GM23338 (cell line): ENCODE measurements around the gene DNAJC6. TPM values are rescaled to one million over a fixed set of nuclear protein-coding genes. Genes with fewer than 3 reads are reported as not detected.

Source experiments
- ATAC-seq: fragments of 200-7000 bp; cut with Tn5 transposase; 3 replicates; pipeline ENCODE4 v1.9.1; 2020
- DNase-seq: peaks from one replicate; pipeline ENCODE4 v3.0.0-alpha.2; 2015; ENCODE audit warnings: low spot score
- H2AFZ ChIP-seq: fragments of 200-600 bp; sonication (generic); 2 replicates; pipeline ENCODE4 v1.8.0; 2016; ENCODE audit warnings: antibody characterized with exemption, mild to moderate bottlenecking, moderate library complexity
- H3F3A ChIP-seq: fragments of 200-600 bp; sonication (generic); replicated peaks from 2 replicates; pipeline ENCODE4 v1.8.0; 2017; ENCODE audit warnings: antibody characterized with exemption, mixed run types, low read depth
- H3K27ac ChIP-seq: fragments of 200-600 bp; sonication (generic); 2 replicates; pipeline ENCODE4 v1.6.1; 2016; ENCODE audit warnings: low read depth
- H3K27me3 ChIP-seq: fragments of 200-600 bp; sonication (generic); 2 replicates; pipeline ENCODE4 v1.8.0; 2016; ENCODE audit warnings: mild to moderate bottlenecking, mixed run types, moderate library complexity; ENCODE audit not compliant: insufficient read depth
- H3K36me3 ChIP-seq: fragments of 200-600 bp; sonication (generic); 2 replicates; pipeline ENCODE4 v1.8.0; 2016; ENCODE audit warnings: mild to moderate bottlenecking; ENCODE audit not compliant: insufficient read depth
- H3K4me1 ChIP-seq: fragments of 200-600 bp; sonication (generic); 2 replicates; pipeline ENCODE4 v1.8.0; 2016; ENCODE audit warnings: mild to moderate bottlenecking, moderate library complexity; ENCODE audit not compliant: insufficient read depth
- H3K4me2 ChIP-seq: fragments of 200-600 bp; sonication (generic); 2 replicates; pipeline ENCODE4 v1.7.1; 2017; ENCODE audit warnings: mixed run types
- H3K4me3 ChIP-seq: fragments of 200-600 bp; sonication (generic); 2 replicates; pipeline ENCODE4 v1.6.1; 2016; ENCODE audit warnings: mixed run types
- H3K79me2 ChIP-seq: fragments of 200-600 bp; sonication (generic); replicated peaks from 2 replicates; pipeline ENCODE4 v1.8.0; 2017; ENCODE audit warnings: mild to moderate bottlenecking; ENCODE audit not compliant: insufficient read depth
- H3K9me2 ChIP-seq: fragments of 200-600 bp; sonication (generic); 2 replicates; pipeline ENCODE4 v1.8.0; 2017; ENCODE audit not compliant: insufficient read depth
- H4K20me1 ChIP-seq: fragments of 200-600 bp; sonication (generic); replicated peaks from 2 replicates; pipeline ENCODE4 v1.8.0; 2017; ENCODE audit warnings: mild to moderate bottlenecking; ENCODE audit not compliant: insufficient read depth
- H3K27ac Mint-ChIP-seq: 2 replicates; pipeline ENCODE4 v1.8.0; 2020; ENCODE audit warnings: inconsistent platforms, mild to moderate bottlenecking, moderate library complexity, mixed read lengths
- H3K27me3 Mint-ChIP-seq: 3 replicates; pipeline ENCODE4 v1.8.0; 2022; ENCODE audit warnings: low read depth, mild to moderate bottlenecking, moderate library complexity, mixed read lengths, inconsistent platforms; ENCODE audit not compliant: insufficient read depth, poor library complexity
- H3K36me3 Mint-ChIP-seq: 3 replicates; pipeline ENCODE4 v1.8.0; 2021; ENCODE audit warnings: low read depth, mild to moderate bottlenecking, inconsistent platforms, moderate library complexity, mixed read lengths
- H3K4me1 Mint-ChIP-seq: 3 replicates; pipeline ENCODE4 v1.8.0; 2020; ENCODE audit warnings: mild to moderate bottlenecking, inconsistent platforms, mixed read lengths
- H3K4me3 Mint-ChIP-seq: 3 replicates; pipeline ENCODE4 v1.8.0; 2021; ENCODE audit warnings: moderate library complexity, mild to moderate bottlenecking, inconsistent platforms, mixed read lengths
- H3K9me3 Mint-ChIP-seq: 3 replicates; pipeline ENCODE4 v1.8.0; 2020; ENCODE audit warnings: moderate library complexity, mild to moderate bottlenecking, inconsistent platforms, mixed read lengths
- CREB1 ChIP-seq: fragments of 250-450 bp; sonication (Bioruptor Pico); IDR thresholded peaks from 2 replicates; pipeline ENCODE4 v1.5.0; 2020; ENCODE audit warnings: low read depth, mild to moderate bottlenecking, moderate library complexity
- CTCF ChIP-seq, 2 experiments: fragments of 200-600 bp in 1 of 2; sonication (generic) in 1 of 2; conservative IDR thresholded peaks; 2 replicates each; pipeline versions ENCODE4 v1.5.1 to v1.6.1; 2016 to 2017; ENCODE audit warnings: antibody characterized with exemption in 2 of 2, low read depth in 2 of 2, mild to moderate bottlenecking in 2 of 2, moderate library complexity in 1 of 2
- EZH2 ChIP-seq: fragments of 200-600 bp; sonication (generic); IDR thresholded peaks from one replicate; pipeline ENCODE4 v1.8.0; 2017; ENCODE audit warnings: antibody characterized with exemption, mild to moderate bottlenecking, low read depth; ENCODE audit not compliant: unreplicated experiment
- EZH2phosphoT487 ChIP-seq: fragments of 200-600 bp; sonication (generic); IDR thresholded peaks from one replicate; pipeline ENCODE4 v1.8.1; 2018; ENCODE audit warnings: antibody characterized with exemption; ENCODE audit not compliant: unreplicated experiment
- JUNB ChIP-seq: IDR thresholded peaks from one replicate; pipeline ENCODE4 v1.6.1; 2016; ENCODE audit warnings: antibody characterized with exemption; ENCODE audit not compliant: unreplicated experiment
- NANOG ChIP-seq: IDR thresholded peaks from 2 replicates; pipeline ENCODE4 v1.6.1; 2016; ENCODE audit warnings: antibody characterized with exemption, borderline replicate concordance
- POLR2AphosphoS5 ChIP-seq: IDR thresholded peaks from 2 replicates; pipeline ENCODE4 v1.6.1; 2016; ENCODE audit warnings: antibody characterized with exemption, low read depth
- REST ChIP-seq: IDR thresholded peaks from one replicate; pipeline ENCODE4 v1.6.1; 2018; ENCODE audit warnings: antibody characterized with exemption; ENCODE audit not compliant: unreplicated experiment
- ZNF114 ChIP-seq: fragments of 250-450 bp; sonication (Bioruptor Pico); IDR thresholded peaks from 2 replicates; pipeline ENCODE4 v1.5.0; 2020; ENCODE audit warnings: mild to moderate bottlenecking, moderate library complexity
- ZNF331 ChIP-seq: fragments of 250-450 bp; sonication (Bioruptor Pico); IDR thresholded peaks from 2 replicates; pipeline ENCODE4 v1.5.0; 2020; ENCODE audit warnings: low read depth, mild to moderate bottlenecking, moderate library complexity
- ZNF462 ChIP-seq: fragments of 250-450 bp; sonication (Bioruptor Pico); IDR thresholded peaks from 2 replicates; pipeline ENCODE4 v1.5.0; 2020; ENCODE audit warnings: mild to moderate bottlenecking, moderate library complexity
- polyA plus RNA-seq: library from polyadenylated mRNA; unstranded; fragments of >200 nt; fragmentation: Nextera tagmentation; extraction: Ambion mirVana; gene quantifications from 2 replicates; pipeline ENCODE4 v1.2.1, GENCODE V29; 2016
- total RNA-seq: library from RNA; depleted of rRNA; stranded (reverse); fragments of >200 nt; shearing (Covaris generic); gene quantifications from 2 replicates; pipeline ENCODE4 v1.2.3, GENCODE V29; 2014
- TF ChIP-seq, protein P1 (sequence below): IDR thresholded peaks from 2 replicates; pipeline ENCODE4 v1.6.1; 2016; ENCODE audit warnings: antibody characterized with exemption

Gene DNAJC6
- total and polyA plus RNA-seq, 2 experiments from 2014 or later: 2.4 to 7.4 TPM

DNA sequence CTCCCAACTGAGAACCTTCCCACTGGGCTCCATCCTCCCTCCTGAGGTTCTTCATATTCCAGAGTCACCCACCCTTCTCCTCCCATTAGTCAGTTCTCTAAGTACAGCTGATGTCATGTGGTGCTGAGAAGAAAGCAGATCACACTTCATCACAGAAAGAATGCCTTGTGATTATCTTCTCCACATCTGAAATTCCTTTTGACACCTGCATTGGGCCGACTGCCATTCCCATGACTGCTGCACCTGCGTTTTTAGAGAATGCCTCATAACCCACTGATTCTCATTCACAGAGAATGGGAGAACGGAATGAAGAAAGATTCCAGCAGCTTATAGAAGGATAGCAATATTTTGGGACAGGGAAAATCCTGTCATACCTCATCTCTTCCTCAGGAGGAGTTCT is 125.4 kb downstream of the DNAJC6 start:
- Histone ChIP-seq H3K79me2 (no peaks in the 10 kb centered on the region), H3K4me1 (peaks cover 25% of the 10 kb centered on the region), H3K27ac (no peak overlapping the region), H3K27me3 (no peaks in the 10 kb centered on the region), H2AFZ (no peak overlapping the region), H3F3A (no peaks in the 10 kb centered on the region), H3K4me3 (no peak overlapping the region), H3K36me3 (no peaks in the 10 kb centered on the region), H3K9me2 (no peaks in the 10 kb centered on the region), H3K4me2 (no peak overlapping the region), H4K20me1 (no peaks in the 10 kb centered on the region)
- TF ChIP-seq ZNF331 (CRISPR knock-in tag): no peak
- TF ChIP-seq NANOG: no peak
- no peak for TF ChIP-seq ZNF114 (CRISPR knock-in tag)
- TF ChIP-seq REST: no peak
- no peak for TF ChIP-seq POLR2AphosphoS5
- no peak for TF ChIP-seq EZH2
- TF ChIP-seq, protein P1, sequence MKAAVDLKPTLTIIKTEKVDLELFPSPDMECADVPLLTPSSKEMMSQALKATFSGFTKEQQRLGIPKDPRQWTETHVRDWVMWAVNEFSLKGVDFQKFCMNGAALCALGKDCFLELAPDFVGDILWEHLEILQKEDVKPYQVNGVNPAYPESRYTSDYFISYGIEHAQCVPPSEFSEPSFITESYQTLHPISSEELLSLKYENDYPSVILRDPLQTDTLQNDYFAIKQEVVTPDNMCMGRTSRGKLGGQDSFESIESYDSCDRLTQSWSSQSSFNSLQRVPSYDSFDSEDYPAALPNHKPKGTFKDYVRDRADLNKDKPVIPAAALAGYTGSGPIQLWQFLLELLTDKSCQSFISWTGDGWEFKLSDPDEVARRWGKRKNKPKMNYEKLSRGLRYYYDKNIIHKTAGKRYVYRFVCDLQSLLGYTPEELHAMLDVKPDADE: no peak
- TF ChIP-seq ZNF462: no peak
- no peak for TF ChIP-seq CTCF (conservative IDR thresholded peaks at IDR 0.05; ENCODE audit: low read depth in 2 of 2)
- TF ChIP-seq EZH2phosphoT487: no peak
- TF ChIP-seq CREB1 (CRISPR knock-in tag): no peak
- no peak for TF ChIP-seq JUNB
- Mint-ChIP-seq H3K4me3 (no peak overlapping the region), H3K36me3 (peaks cover 4% of the 10 kb centered on the region; the same call in 1 of the 3 replicates), H3K27ac (peak overlapping the region; percentile 35; the same call in 1 of the 2 replicates), H3K27me3 (peaks cover 2% of the 10 kb centered on the region), H3K9me3 (no peaks in the 10 kb centered on the region), H3K4me1 (peaks cover 36% of the 10 kb centered on the region)
- ATAC-seq: no peak
- DNase-seq: no peak
